NCI-H2196 treated with DMSO at 0.1 percent for 48 hours (cell line): ENCODE results near the gene KRTAP5-11.
A peak's percentile ranks its signal among the peaks of the same experiment; 100 is the strongest.
"Not testable (repeated sequence)": the region's sequence is repeated elsewhere in the genome, so short reads cannot be mapped to it uniquely, and the experiment has no call there.

ENCODE experiments used
- DNase-seq: peaks from one replicate; lab custom pipeline; 2025; ENCODE audit not compliant: unreplicated experiment; lab: John Stamatoyannopoulos, UW

KRTAP5-11 gene

DNA sequence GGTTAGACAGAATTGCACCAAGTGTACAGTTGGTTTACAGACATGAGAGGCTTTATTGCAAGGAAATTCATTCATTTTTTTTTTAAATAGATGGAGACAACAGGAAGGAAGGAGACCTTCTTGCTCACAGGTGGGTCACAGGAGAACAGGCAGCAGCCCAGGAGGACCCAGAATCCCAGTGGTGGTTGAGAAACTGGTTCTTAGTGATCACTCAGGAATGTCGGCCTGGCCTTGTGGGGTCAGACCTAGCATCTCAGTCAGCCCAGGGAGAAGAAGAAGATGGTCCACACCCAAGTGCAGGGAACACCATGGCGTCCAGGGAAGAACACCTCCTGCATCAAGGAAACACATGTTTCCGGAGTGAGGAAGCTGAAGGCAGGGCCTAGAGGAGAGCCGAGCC lies 849 bp downstream of the KRTAP5-11 start:
- DNase-seq, result no peak

- peak; percentile 74 for DNase-seq
Observed at GRCh38 chr11:71580057-71581003, 2.3 kb downstream of the KRTAP5-11 start.

GRCh38 chr11:71579513-71579912 lies 3.2 kb downstream of the KRTAP5-11 start:
- DNase-seq, result not testable (repeated sequence)

GRCh38 chr11:71577469-71578004 lies 5.1 kb downstream of the KRTAP5-11 start:
- DNase-seq, result no peak

DNA sequence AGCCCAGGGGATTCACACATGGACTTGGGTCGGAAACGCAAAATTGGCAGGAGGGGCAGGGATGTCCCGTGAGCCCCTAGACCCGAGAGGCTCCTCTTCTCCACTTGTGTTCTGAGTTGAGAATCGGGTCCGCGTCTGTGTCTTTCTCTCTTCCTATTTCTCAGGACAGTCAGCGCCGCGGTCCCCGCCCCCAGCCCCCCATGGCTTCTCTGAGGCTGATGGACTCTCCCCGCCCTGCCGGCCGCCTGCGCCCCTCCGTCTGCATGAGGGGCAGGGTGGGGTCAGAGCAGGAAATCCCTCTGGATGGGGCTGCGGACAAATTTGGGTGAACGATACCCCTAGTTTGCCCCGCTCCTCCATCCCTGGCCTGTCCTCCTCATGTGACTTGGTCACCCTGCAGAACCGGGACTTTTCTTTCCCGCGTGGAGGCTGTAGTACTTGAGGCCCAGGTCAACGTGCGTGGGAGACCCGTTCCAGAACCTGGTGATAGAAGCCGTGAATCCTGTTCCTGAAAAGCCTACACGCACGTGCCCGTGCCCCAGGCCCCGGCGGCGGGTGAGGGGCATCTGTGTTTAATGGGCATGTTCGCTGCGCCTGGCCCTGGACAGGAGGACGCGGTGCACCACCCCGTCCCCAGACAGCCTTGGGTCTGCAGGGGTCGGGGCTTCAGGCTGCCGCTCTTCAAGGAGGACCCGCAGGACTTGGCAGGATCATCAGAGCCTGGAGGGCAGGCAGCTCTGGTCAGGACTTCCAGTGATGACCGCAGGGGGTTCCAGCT lies 5.8 kb downstream of the KRTAP5-11 start:
- DNase-seq, result not testable (repeated sequence)

DNA sequence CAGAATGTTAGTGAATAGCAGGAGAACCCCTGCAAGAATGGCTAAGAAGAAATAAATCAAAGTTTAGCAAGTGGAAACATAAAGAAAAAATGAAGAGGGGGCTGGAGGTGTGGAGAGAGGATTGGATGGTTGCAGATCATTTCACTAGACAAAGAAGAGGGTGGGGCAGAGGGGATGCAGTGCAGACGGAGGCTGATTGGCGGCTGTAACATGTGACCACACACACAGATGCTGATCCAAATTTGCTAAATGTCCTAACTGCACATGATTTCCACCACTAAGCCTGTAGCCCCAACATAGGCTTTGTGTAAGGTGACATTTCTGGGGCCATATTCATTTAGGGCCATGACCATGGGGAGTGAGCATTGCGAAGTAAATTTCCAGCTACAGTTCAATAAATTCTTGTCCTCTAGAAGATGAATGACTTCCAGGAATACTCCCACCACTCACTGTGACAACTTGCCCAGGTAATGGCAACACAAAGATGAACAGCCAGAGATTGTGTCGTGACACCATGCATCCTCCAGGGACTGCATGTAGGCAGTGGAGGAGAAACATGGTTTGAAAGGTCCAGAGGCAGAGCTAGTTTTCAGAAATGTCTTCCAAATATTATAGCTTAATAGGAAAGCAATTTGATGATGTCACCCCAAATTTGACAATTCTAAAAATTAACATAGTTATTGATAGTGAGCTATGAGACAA lies 6.8 kb downstream of the KRTAP5-11 start:
- no peak for DNase-seq

- no peak for DNase-seq
Observed at GRCh38 chr11:71574418-71574817, 8.3 kb downstream of the KRTAP5-11 start.

- DNase-seq, result no peak
Observed at GRCh38 chr11:71572811-71573210, 9.9 kb downstream of the KRTAP5-11 start.

DNA sequence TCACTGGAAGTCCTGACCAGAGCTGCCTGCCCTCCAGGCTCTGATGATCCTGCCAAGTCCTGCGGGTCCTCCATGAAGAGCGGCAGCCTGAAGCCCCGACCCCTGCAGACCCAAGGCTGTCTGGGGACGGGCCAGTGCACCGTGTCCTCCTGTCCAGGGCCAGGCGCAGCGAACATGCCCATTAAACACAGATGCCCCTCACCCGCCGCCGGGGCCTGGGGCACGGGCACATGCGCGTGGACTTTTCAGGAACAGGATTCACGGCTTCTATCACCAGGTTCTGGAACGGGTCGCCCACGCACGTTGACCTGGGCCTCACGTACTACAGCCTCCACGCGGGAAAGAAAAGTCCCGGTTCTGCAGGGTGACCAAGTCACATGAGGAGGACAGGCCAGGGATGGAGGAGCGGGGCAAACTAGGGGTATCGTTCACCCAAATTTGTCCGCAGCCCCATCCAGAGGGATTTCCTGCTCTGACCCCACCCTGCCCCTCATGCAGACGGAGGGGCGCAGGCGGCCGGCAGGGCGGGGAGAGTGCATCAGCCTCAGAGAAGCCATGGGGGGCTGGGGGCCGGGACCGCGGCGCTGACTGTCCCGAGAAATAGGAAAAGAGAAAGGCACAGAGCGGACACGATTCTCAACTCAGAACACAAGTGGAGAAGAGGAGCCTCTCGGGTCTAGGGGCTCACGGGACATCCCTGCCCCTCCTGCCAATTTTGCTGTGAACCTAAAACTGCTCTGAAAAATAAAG lies 11.4 kb downstream of the KRTAP5-11 start:
- not testable (repeated sequence) for DNase-seq

GRCh38 chr11:71568704-71569349 lies 13.8 kb downstream of the KRTAP5-11 start:
- no peak for DNase-seq

- DNase-seq, result not testable (repeated sequence)
Observed at GRCh38 chr11:71567633-71568032, 15.0 kb downstream of the KRTAP5-11 start.

- not testable (repeated sequence) for DNase-seq
Observed at GRCh38 chr11:71566626-71567599, 15.8 kb downstream of the KRTAP5-11 start.

DNA sequence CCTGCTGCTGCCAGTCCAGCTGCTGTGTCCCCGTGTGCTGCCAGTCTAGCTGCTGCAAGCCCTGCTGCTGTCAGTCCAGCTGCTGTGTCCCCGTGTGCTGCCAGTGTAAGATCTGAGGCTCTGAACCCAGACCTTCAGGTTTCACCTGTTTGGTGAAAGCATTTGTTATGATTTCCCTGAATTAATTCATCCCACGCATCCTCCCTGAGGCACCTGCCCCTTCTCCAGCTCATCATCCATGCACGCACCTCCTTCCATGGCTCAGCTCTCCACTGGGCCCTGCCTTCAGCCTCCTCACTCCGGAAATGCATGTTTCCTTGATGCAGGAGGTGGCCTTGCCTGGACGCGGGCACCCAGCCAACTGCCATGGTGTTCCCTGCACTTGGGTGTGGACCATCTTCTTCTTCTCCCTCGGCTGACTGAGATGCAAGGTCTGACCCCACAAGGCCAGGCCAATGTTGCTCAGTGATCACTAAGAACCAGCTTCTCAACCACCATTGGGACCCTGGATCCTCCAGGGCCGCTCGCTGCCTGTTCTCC lies 16.5 kb downstream of the KRTAP5-11 start:
- no peak for DNase-seq

DNA sequence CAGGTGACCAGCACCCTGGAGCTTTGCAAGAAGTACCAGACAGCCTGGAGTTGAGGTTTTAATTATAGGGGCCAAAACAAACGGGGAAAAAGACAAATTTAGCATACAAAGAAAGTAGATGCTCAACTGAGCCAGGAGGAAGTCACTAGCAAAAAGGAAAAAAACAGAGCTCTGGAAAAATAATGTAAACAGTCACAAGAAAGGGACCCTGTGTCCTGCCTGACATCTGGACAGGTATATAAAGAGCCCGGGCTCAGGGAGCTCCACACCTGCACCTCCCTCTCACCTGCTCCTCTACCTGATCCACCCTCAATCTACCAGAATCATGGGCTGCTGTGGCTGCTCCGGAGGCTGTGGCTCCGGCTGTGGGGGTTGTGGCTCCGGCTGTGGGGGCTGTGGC lies 17.4 kb downstream of the KRTAP5-11 start, which contains the start of gene KRTAP5-10:
Gene KRTAP5-10, plus strand, starts transcription at position 301 of the 400 bp plus-strand sequence. Its CDS starts 25 bp downstream, at position 326.
- DNase-seq, result no peak

GRCh38 chr11:71564430-71564829 lies 18.2 kb downstream of the KRTAP5-11 start:
- no peak for DNase-seq

GRCh38 chr11:71563406-71563805 lies 19.3 kb downstream of the KRTAP5-11 start:
- no peak for DNase-seq

GRCh38 chr11:71562120-71562519 lies 20.6 kb downstream of the KRTAP5-11 start:
- no peak for DNase-seq

- DNase-seq, result no peak
Observed at GRCh38 chr11:71558996-71559395, 23.7 kb downstream of the KRTAP5-11 start.
